CD4-positive, CD25-positive, alpha-beta regulatory T cell (primary cell): ENCODE data around the gene CBX8. TPM values are rescaled to one million over a fixed set of nuclear protein-coding genes. Genes with fewer than 3 reads are reported as not detected.

Experiments used
- ATAC-seq, 2 donors: fragments of 150-1000 bp; cut with Tn5 transposase; one replicate each; pipeline ENCODE4 v1.10.0; 2021; ENCODE audit warnings: low read depth in 2 of 2, moderate number of reproducible peaks in 2 of 2, moderate library complexity in 1 of 2
- DNase-seq, 3 donors: peaks; one replicate each; pipeline versions ENCODE4 v3.0.0 to v3.0.0-alpha.2; 2012 to 2022; ENCODE audit warnings: mixed read lengths in 1 of 3
- H3K27ac ChIP-seq: one replicate; pipeline ENCODE4 v1.7.0; 2013; ENCODE audit warnings: mild to moderate bottlenecking, low read length; ENCODE audit not compliant: insufficient read depth, poor library complexity, severe bottlenecking
- H3K27me3 ChIP-seq: one replicate; pipeline ENCODE4 v1.7.0; 2013; ENCODE audit warnings: low read length; ENCODE audit not compliant: control insufficient read depth, insufficient read depth
- H3K36me3 ChIP-seq: one replicate; pipeline ENCODE4 v1.7.0; 2013; ENCODE audit warnings: mild to moderate bottlenecking, low read length, moderate library complexity; ENCODE audit not compliant: control insufficient read depth, insufficient read depth
- H3K4me1 ChIP-seq: 2 replicates; pipeline ENCODE4 v1.7.0; 2013; ENCODE audit warnings: mild to moderate bottlenecking, low read length; ENCODE audit not compliant: insufficient read depth, control insufficient read depth, poor library complexity, severe bottlenecking
- H3K4me3 ChIP-seq: one replicate; pipeline ENCODE4 v1.7.0; 2013; ENCODE audit warnings: low read depth, mild to moderate bottlenecking, low read length, moderate library complexity
- H3K9me3 ChIP-seq, 2 experiments: 1 replicate in 1 of 2; 2 replicates in 1 of 2; pipeline ENCODE4 v1.7.0; 2013; ENCODE audit warnings: low read length in 2 of 2, mild to moderate bottlenecking in 1 of 2, moderate library complexity in 1 of 2; ENCODE audit not compliant: control insufficient read depth in 2 of 2
- H3K27ac Mint-ChIP-seq, 3 donors: one replicate each; pipeline ENCODE4 v1.8.0; 2020 to 2022; ENCODE audit warnings: mild to moderate bottlenecking in 3 of 3, mixed read lengths in 3 of 3, moderate library complexity in 2 of 3
- H3K27me3 Mint-ChIP-seq: one replicate; pipeline ENCODE4 v1.8.0; 2022; ENCODE audit warnings: mild to moderate bottlenecking, mixed read lengths
- H3K36me3 Mint-ChIP-seq: one replicate; pipeline ENCODE4 v1.8.0; 2020; ENCODE audit warnings: mixed read lengths
- H3K4me1 Mint-ChIP-seq, 4 donors: one replicate each; pipeline ENCODE4 v1.8.0; 2020 to 2022; ENCODE audit warnings: mixed read lengths in 4 of 4, mild to moderate bottlenecking in 1 of 4
- H3K4me3 Mint-ChIP-seq, 4 donors: one replicate each; pipeline ENCODE4 v1.8.0; 2020 to 2022; ENCODE audit warnings: mild to moderate bottlenecking in 4 of 4, mixed read lengths in 4 of 4, moderate library complexity in 3 of 4
- H3K9me3 Mint-ChIP-seq, 7 donors: one replicate each; pipeline ENCODE4 v1.8.0; 2020 to 2022; ENCODE audit warnings: mixed read lengths in 7 of 7, mild to moderate bottlenecking in 3 of 7, moderate library complexity in 2 of 7
- polyA plus RNA-seq, 4 donors: library from polyadenylated mRNA; unstranded; fragments of 300-500 nt; fragmentation: Illumina TruSeq; gene quantifications; one replicate each; pipeline ENCODE4 v1.2.3, GENCODE V29; 2021
- total RNA-seq: library from RNA; stranded (reverse); gene quantifications from one replicate; pipeline ENCODE4 v1.2.3, GENCODE V29; 2022

The CBX8 gene
- total and polyA plus RNA-seq, 5 donors from 2014 or later: 0.30 to 3.4 (median 1.3) TPM

- H3K4me1 Mint-ChIP-seq: peaks cover 10 to 56% (median 29%) of the 10 kb centered on the region in 4 donors
- ATAC-seq: no peak
Measured at GRCh38 chr17:79799538-79800324, 2.9 kb upstream of the CBX8 start.

DNA sequence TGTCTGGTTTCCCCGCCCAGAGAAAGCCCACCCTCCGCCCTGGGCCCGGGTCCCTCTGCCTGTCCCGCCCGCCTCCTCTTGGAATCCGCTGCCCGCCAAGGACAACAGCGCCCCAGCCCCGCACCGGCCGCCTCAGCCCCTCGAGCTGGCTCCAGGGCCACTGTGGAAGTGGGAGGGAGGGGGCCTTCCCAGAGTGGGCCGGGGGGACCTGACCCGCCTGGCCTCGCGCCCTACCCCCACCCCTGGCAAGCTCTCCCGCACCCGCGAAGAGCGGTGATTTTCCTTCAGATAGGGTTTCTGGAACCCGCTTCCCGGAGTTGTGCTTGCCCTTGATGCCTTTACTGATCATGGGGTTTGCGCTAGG lies 2.3 kb upstream of the CBX8 start:
- no peaks in the 10 kb centered on the region for H3K9me3 ChIP-seq
- DNase-seq: no peak
- peaks cover 5 to 51% (median 24%) of the 10 kb centered on the region in 4 donors for H3K4me1 Mint-ChIP-seq
- H3K4me1 ChIP-seq: peaks cover 69% of the 10 kb centered on the region
- no peaks in the 10 kb centered on the region for H3K36me3 Mint-ChIP-seq
- no peaks in the 10 kb centered on the region for H3K36me3 ChIP-seq
- H3K27ac Mint-ChIP-seq: peak overlapping the region in 2 of 3 donors; percentile 43 to 67
- H3K27ac ChIP-seq: no peak overlapping the region
- peaks cover 0 to 7% (median 0%) of the 10 kb centered on the region in 7 donors for H3K9me3 Mint-ChIP-seq
- H3K4me3 Mint-ChIP-seq: peak overlapping the region; percentile 66 to 91 (median 84)
- H3K4me3 ChIP-seq: no peak overlapping the region
- no peak for ATAC-seq
- peaks cover 56% of the 10 kb centered on the region for H3K27me3 Mint-ChIP-seq
- peaks cover 27% of the 10 kb centered on the region for H3K27me3 ChIP-seq

More at GRCh38 chr17:79799538-79800324, 2.9 kb upstream of the CBX8 start:
- Histone ChIP-seq H3K36me3 (no peaks in the 10 kb centered on the region), H3K27ac (no peak overlapping the region), H3K4me3 (no peak overlapping the region), H3K4me1 (peaks cover 74% of the 10 kb centered on the region), H3K9me3 (no peaks in the 10 kb centered on the region), H3K27me3 (peaks cover 31% of the 10 kb centered on the region)
- Mint-ChIP-seq H3K9me3 (peaks cover 0 to 11% (median 0%) of the 10 kb centered on the region in 7 donors), H3K27ac (peak overlapping the region in 2 of 3 donors; percentile 39 to 43), H3K27me3 (peaks cover 62% of the 10 kb centered on the region), H3K4me3 (peak overlapping the region; percentile 66 to 91 (median 84)), H3K36me3 (no peaks in the 10 kb centered on the region)
- no peak for DNase-seq

- peaks cover 53% of the 10 kb centered on the region for H3K27me3 Mint-ChIP-seq
- Histone ChIP-seq H3K27ac (no peak overlapping the region), H3K36me3 (no peaks in the 10 kb centered on the region), H3K27me3 (peaks cover 25% of the 10 kb centered on the region), H3K9me3 (no peaks in the 10 kb centered on the region), H3K4me3 (no peak overlapping the region), H3K4me1 (peaks cover 62% of the 10 kb centered on the region)
- H3K4me1 Mint-ChIP-seq: peaks cover 5 to 51% (median 26%) of the 10 kb centered on the region in 4 donors
- no peaks in the 10 kb centered on the region for H3K36me3 Mint-ChIP-seq
- ATAC-seq: no peak
- H3K4me3 Mint-ChIP-seq: peak overlapping the region; percentile 67 to 91 (median 82)
- H3K9me3 Mint-ChIP-seq: peaks cover 0 to 7% (median 0%) of the 10 kb centered on the region in 7 donors
- H3K27ac Mint-ChIP-seq: peak overlapping the region in 2 of 3 donors; percentile 34 to 67
- no peak for DNase-seq
Measured at GRCh38 chr17:79798299-79799173, 1.7 kb upstream of the CBX8 start.

DNA sequence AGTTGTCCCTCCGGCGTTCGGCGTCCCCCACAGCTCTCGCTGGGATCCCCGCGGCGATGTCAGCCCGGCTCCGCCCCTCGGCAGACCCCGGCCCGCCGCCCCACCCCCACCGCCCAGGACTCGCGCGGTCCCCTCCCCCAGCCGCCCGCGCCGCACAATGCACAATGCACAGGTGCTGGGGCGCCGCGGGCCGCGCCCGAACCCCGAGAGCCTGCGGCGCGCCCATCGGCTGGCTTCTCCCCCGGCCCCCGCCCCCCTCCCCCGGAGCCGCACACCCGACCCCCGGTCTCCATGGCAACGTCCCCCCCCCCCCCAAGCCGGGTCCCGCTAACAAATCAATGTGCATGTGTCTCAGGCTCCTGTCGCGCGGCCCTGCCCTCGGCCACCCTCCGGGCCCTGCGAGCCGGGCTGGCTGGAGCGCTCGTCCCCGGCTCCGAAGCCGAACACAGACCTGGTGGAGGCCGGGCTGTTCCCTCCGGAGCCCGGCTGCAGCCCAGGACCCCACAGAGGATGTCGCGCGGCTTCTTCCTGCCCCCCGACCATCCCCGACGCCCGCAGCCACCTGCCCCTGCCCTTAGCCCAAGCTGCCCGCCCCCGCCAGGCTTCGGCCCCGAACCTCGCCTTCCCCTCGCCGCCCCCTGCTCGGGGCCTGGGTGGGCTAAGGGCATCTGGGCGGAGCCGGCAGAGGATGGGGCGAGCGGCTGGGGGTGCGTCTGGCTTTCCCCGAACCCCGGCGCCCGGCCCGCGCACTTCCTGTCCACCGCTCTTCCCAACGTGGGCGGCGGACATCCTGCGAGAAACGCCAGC lies 818 bp upstream of the CBX8 start:
- H3K9me3 Mint-ChIP-seq: peaks cover 0 to 7% (median 0%) of the 10 kb centered on the region in 7 donors
- Histone ChIP-seq H3K27me3 (peaks cover 25% of the 10 kb centered on the region), H3K27ac (no peak overlapping the region), H3K36me3 (no peaks in the 10 kb centered on the region), H3K4me3 (no peak overlapping the region), H3K4me1 (peaks cover 55% of the 10 kb centered on the region), H3K9me3 (no peaks in the 10 kb centered on the region)
- peak overlapping the region in 3 of 4 donors; percentile 61 to 94 (median 82) for H3K4me3 Mint-ChIP-seq
- peaks cover 49% of the 10 kb centered on the region for H3K27me3 Mint-ChIP-seq
- no peak overlapping the region for H3K27ac Mint-ChIP-seq
- ATAC-seq (peak; percentile 1 to 6), DNase-seq (no peak)
- no peaks in the 10 kb centered on the region for H3K36me3 Mint-ChIP-seq
- peaks cover 5 to 50% (median 27%) of the 10 kb centered on the region in 4 donors for H3K4me1 Mint-ChIP-seq

DNA sequence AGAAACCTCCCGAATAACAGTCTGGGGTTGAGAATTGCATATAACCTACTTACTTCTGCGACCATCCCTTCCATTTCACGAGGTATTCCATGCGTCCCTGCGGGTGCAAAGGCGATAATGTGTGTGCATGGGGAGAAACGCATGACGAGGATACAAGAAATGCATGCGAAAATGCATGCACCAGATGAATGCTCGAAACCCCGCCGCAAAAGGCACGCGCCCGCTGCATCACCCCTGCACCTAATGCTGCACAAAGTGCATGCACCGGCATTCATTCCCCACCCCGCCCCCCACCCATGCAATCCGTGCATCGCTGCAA lies 474 bp downstream of the CBX8 start:
- ATAC-seq (no peak), DNase-seq (no peak)
- Histone ChIP-seq H3K4me3 (peak overlapping the region; percentile 81), H3K9me3 (no peaks in the 10 kb centered on the region), H3K27me3 (peaks cover 14% of the 10 kb centered on the region), H3K27ac (peak overlapping the region; percentile 67), H3K4me1 (peaks cover 54% of the 10 kb centered on the region), H3K36me3 (no peaks in the 10 kb centered on the region)
- Mint-ChIP-seq H3K36me3 (no peaks in the 10 kb centered on the region), H3K4me3 (peak overlapping the region; percentile 88 to 94 (median 92)), H3K4me1 (peaks cover 5 to 48% (median 29%) of the 10 kb centered on the region in 4 donors), H3K27me3 (peaks cover 49% of the 10 kb centered on the region), H3K27ac (no peak overlapping the region), H3K9me3 (peaks cover 0 to 4% (median 0%) of the 10 kb centered on the region in 7 donors)

GRCh38 chr17:79795795-79796443 lies 958 bp downstream of the CBX8 start:
- H3K4me1 ChIP-seq: peaks cover 54% of the 10 kb centered on the region
- H3K36me3 ChIP-seq: no peaks in the 10 kb centered on the region
- Mint-ChIP-seq H3K9me3 (peaks cover 0 to 4% (median 0%) of the 10 kb centered on the region in 7 donors), H3K27me3 (peaks cover 48% of the 10 kb centered on the region), H3K4me3 (peak overlapping the region; percentile 88 to 94 (median 92)), H3K36me3 (no peaks in the 10 kb centered on the region), H3K4me1 (peaks cover 5 to 50% (median 29%) of the 10 kb centered on the region in 4 donors), H3K27ac (no peak overlapping the region)
- H3K27ac ChIP-seq: no peak overlapping the region
- H3K4me3 ChIP-seq: peak overlapping the region; percentile 81
- no peaks in the 10 kb centered on the region for H3K9me3 ChIP-seq
- no peak for ATAC-seq
- no peak for DNase-seq
- H3K27me3 ChIP-seq: peaks cover 13% of the 10 kb centered on the region
